Left lung (tissue), 10 donors: ENCODE data around the gene KLF5. TPM values are rescaled to one million over a fixed set of nuclear protein-coding genes. Genes with fewer than 3 reads are reported as not detected.

Experiments used
- ATAC-seq: fragments of 200-7000 bp; cut with Tn5 transposase; one replicate; pipeline ENCODE4 v1.9.1; 2020; ENCODE audit warnings: moderate library complexity
- DNase-seq, 4 donors: peaks; one replicate each; pipeline ENCODE4 v3.0.0-alpha.2; 2013 to 2020
- H3K27ac ChIP-seq, 2 donors: fragments of 200-600 bp; sonication (generic) in 1 of 2; one replicate each; pipeline versions ENCODE4 v1.5.0 to v1.8.0; 2020 to 2021
- H3K27me3 ChIP-seq, 2 donors: fragments of 200-600 bp; sonication (generic) in 1 of 2; one replicate each; pipeline versions ENCODE4 v1.5.0 to v1.8.0; 2020 to 2021
- H3K36me3 ChIP-seq, 2 donors: fragments of 200-600 bp; sonication (generic) in 1 of 2; one replicate each; pipeline versions ENCODE4 v1.5.0 to v1.8.0; 2020 to 2021
- H3K4me1 ChIP-seq, 2 donors: fragments of 200-600 bp; one replicate each; pipeline ENCODE4 v1.8.0; 2021
- H3K4me3 ChIP-seq, 2 donors: fragments of 200-600 bp; sonication (generic) in 1 of 2; one replicate each; pipeline versions ENCODE4 v1.5.0 to v1.8.0; 2020 to 2021; ENCODE audit warnings: mild to moderate bottlenecking in 1 of 2
- H3K9me3 ChIP-seq, 2 donors: fragments of 200-600 bp; sonication (generic) in 1 of 2; one replicate each; pipeline versions ENCODE4 v1.5.0 to v1.8.0; 2020 to 2021
- intact Hi-C, 2 donors: fragments of 100-400 bp; cut with DNase I; formaldehyde crosslinking; loops; one replicate each; pipeline versions ENCODE4 v1.11.2 to v1.14.2; 2022
- polyA plus RNA-seq, 6 donors: library from polyadenylated mRNA; unstranded; fragments of 120-200 nt; gene quantifications; one replicate each; pipeline ENCODE4 v1.2.1, GENCODE V29; 2013; ENCODE audit not compliant: insufficient read length in 6 of 6
- total RNA-seq, 2 donors: library from RNA; stranded (reverse); fragmentation: NEBNext Ultra II Directional; extraction: Animal tissue kit (Norgen Biotek cat#: 25700); gene quantifications; one replicate each; pipeline ENCODE4 v1.2.1, GENCODE V29; 2021
- TF ChIP-seq, protein P1 (sequence below), 2 donors: fragments of 200-600 bp; sonication (generic) in 1 of 2; IDR thresholded peaks; one replicate each; pipeline versions ENCODE4 v1.5.0 to v1.8.0; 2021; ENCODE audit warnings: antibody characterized with exemption in 2 of 2
- donor health status: DM: no; HTN: yes; CAD: no.
- donor health status: DM: no; HTN: no; CAD: no.

The KLF5 gene
- total and polyA plus RNA-seq, 8 donors: 17.8 to 52.9 (median 23.5) TPM

DNA sequence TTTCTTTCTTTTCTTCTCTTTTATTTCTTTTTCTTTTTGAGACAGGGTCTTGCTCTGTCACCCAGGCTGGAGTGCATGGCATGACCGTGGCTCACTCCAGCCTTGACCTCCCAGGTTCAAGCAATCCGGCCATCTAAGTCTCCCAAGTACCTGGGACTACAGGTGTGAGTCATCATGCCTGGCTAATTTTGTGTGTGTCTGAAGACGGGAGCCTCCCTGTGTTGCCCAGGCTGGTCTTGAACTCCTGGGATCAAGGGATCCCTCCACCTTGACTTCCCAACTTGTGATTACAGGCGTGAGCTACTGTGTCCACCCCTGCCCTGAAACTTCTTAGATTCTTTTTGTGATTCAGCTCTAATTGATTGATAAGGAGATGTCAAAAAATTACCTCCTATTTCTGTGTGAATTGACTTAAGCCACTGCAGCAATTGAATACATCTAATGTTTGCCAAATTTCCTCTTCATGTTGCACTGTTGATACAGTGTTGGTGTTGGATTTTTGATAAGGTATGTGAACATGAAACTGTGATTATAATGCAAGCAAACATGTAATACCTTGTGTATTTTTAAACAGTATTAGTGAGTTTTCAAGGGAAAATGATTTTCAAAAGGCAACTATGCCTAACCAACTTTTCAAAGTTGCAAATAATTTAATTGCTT lies 22.6 kb downstream of the KLF5 start:
- intact Hi-C loops: no loop called here
- ATAC-seq: peak; percentile 72

DNA sequence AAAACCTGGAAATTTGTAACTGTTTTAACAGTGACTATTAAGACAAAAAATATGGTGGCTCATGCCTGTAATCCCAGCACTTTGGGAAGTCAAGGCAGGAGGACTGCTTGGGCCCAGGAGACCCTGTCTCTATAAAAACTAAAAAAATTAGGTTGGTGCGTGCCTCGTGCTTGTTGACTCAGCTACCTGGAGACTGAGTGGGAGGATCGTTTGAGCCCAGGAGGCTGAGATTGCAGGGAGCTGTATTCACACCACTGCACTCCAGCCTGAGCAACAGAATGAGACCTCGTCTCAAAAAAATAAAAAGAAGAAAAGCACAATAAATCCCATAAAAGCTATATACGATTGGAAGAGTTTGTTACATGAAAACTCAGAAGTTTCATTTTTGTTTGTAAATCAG lies 23.7 kb downstream of the KLF5 start:
- H3K9me3 ChIP-seq: no peaks in the 10 kb centered on the region
- no peaks in the 10 kb centered on the region for H3K4me1 ChIP-seq
- TF ChIP-seq, protein P1, sequence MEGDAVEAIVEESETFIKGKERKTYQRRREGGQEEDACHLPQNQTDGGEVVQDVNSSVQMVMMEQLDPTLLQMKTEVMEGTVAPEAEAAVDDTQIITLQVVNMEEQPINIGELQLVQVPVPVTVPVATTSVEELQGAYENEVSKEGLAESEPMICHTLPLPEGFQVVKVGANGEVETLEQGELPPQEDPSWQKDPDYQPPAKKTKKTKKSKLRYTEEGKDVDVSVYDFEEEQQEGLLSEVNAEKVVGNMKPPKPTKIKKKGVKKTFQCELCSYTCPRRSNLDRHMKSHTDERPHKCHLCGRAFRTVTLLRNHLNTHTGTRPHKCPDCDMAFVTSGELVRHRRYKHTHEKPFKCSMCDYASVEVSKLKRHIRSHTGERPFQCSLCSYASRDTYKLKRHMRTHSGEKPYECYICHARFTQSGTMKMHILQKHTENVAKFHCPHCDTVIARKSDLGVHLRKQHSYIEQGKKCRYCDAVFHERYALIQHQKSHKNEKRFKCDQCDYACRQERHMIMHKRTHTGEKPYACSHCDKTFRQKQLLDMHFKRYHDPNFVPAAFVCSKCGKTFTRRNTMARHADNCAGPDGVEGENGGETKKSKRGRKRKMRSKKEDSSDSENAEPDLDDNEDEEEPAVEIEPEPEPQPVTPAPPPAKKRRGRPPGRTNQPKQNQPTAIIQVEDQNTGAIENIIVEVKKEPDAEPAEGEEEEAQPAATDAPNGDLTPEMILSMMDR (IDR thresholded peaks at IDR 0.05): no peak
- DNase-seq (no peak), ATAC-seq (no peak)
- H3K27me3 ChIP-seq: no peaks in the 10 kb centered on the region
- no peaks in the 10 kb centered on the region for H3K36me3 ChIP-seq
- H3K27ac ChIP-seq: no peak overlapping the region
- H3K4me3 ChIP-seq: no peak overlapping the region
- intact Hi-C loops: no loop called here

More for the DNA sequence above, 22.6 kb downstream of the KLF5 start:
- peaks cover 0 to 5% of the 10 kb centered on the region in 2 donors for H3K36me3 ChIP-seq
- no peak overlapping the region for H3K27ac ChIP-seq
- H3K27me3 ChIP-seq: no peaks in the 10 kb centered on the region
- no peaks in the 10 kb centered on the region for H3K4me1 ChIP-seq
- DNase-seq: no peak
- TF ChIP-seq, protein P1 (IDR thresholded peaks at IDR 0.05): no peak
- no peak overlapping the region for H3K4me3 ChIP-seq
- no peaks in the 10 kb centered on the region for H3K9me3 ChIP-seq

DNA sequence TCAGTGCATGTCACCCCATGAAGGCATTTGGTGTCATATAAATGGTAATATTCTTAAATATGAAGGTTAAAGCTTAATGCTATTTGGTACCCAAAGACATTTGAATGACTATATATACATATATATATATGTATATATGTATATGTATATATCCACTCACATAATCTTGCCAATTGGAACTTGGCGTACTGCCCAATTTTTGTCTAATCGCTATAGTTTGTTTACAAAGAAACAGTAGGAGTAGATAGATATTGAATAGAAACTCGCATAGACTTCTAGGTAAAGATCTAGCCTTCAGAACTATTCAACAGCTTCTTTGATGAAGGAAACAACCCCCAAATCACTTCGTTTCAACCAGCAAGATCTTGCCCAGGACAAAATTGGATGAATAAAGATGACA lies 24.1 kb downstream of the KLF5 start:
- Histone ChIP-seq H3K9me3 (no peaks in the 10 kb centered on the region), H3K4me1 (no peaks in the 10 kb centered on the region), H3K4me3 (no peak overlapping the region), H3K36me3 (no peaks in the 10 kb centered on the region), H3K27me3 (no peaks in the 10 kb centered on the region), H3K27ac (no peak overlapping the region)
- TF ChIP-seq, protein P1 (IDR thresholded peaks at IDR 0.05): no peak
- no peak for DNase-seq
- intact Hi-C loops: no loop called here
- no peak for ATAC-seq

DNA sequence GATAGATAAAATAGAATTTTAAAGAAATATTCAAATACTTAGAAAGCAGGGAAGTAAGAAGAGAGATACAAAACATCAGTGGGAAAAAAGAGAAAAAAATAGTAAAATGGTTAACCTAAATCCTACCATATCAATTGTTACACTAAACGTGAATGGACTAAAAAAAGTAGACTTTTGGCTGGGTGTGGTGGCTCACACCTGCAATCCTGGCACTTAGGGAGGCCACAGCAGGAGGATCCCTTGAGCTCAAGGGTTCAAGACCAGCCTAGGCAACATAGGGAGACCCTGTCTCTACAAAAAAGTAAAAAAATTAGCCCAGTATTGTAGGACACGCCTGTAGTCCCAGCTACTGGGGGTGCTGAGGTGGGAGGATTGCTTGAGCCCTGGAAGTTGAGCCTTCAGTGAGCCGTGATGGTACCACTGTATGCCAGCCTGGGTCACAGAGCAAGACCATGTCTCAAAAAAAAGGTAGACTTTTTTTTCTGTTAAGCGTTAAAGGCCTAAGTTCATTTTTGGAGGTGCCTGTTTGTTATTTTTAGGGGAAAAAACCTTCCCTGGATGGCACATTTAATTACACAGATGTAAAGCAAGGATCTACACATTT lies 29.6 kb downstream of the KLF5 start:
- Histone ChIP-seq H3K27me3 (no peaks in the 10 kb centered on the region), H3K36me3 (no peaks in the 10 kb centered on the region), H3K4me3 (no peak overlapping the region), H3K9me3 (peaks cover 0 to 11% of the 10 kb centered on the region in 2 donors), H3K27ac (no peak overlapping the region), H3K4me1 (peaks cover 0 to 10% of the 10 kb centered on the region in 2 donors)
- ATAC-seq (no peak), DNase-seq (no peak)
- TF ChIP-seq, protein P1 (IDR thresholded peaks at IDR 0.05): no peak
- intact Hi-C loops: no loop called here

DNA sequence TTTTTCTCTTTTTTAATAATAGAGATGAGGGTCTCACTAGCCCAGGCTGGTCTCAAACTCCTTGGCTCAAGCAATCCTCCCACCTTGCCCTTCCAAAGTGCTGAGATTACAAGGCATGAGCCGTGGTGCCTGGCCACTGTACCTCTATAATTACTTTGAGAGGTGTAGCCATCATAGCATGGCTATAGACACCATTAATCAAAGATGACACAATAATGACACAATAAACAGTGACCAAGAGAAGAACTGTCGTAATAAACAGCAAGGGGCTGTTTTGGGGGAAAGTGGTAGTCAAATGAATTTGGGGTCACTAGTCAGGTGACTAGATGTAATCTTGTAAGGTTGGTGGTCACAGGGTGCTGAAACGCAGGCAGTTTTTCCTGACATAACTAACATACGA lies 30.4 kb downstream of the KLF5 start:
- H3K9me3 ChIP-seq: peaks cover 0 to 11% of the 10 kb centered on the region in 2 donors
- ATAC-seq: no peak
- no peaks in the 10 kb centered on the region for H3K27me3 ChIP-seq
- TF ChIP-seq, protein P1 (IDR thresholded peaks at IDR 0.05): no peak
- H3K36me3 ChIP-seq: no peaks in the 10 kb centered on the region
- DNase-seq: no peak
- intact Hi-C loops: no loop called here
- H3K27ac ChIP-seq: no peak overlapping the region
- H3K4me3 ChIP-seq: no peak overlapping the region
- H3K4me1 ChIP-seq: peaks cover 0 to 10% of the 10 kb centered on the region in 2 donors
